ENCODE data around the gene RELL1.

- TF ChIP-seq CTCF (IDR thresholded peaks at IDR 0.05) (no peak), EZH2 (IDR thresholded peaks at IDR 0.05; ENCODE audit: borderline replicate concordance, insufficient read depth, low read depth, low read length, poor library complexity, severe bottlenecking) (no peak)
Observed at GRCh38 chr4:37685161-37685822, 884 bp downstream of the RELL1 start.

Measured in B cell (primary cell).